B cell (primary cell): ENCODE results near the gene AXIN1. TPM values are rescaled to one million over a fixed set of nuclear protein-coding genes. Genes with fewer than 3 reads are reported as not detected.

ENCODE experiments used
- ATAC-seq: fragments of 200-7000 bp; cut with Tn5 transposase; one replicate; pipeline ENCODE4 v1.10.0; 2021; ENCODE audit warnings: low read depth, mild to moderate bottlenecking, moderate number of reproducible peaks, moderate library complexity
- CTCF ChIA-PET: fragments of 350-600 bp; sonication (Branson Sonifier 250); formaldehyde crosslinking; loops from one replicate; lab custom pipeline; 2021; ENCODE audit warnings: antibody characterized with exemption, inconsistent platforms; lab: Charles Lee
- POLR2A ChIA-PET: fragments of 350-600 bp; sonication (Branson Sonifier 250); formaldehyde crosslinking; loops from one replicate; lab custom pipeline; 2021; ENCODE audit warnings: antibody characterized with exemption; lab: Charles Lee
- DNase-seq: peaks from one replicate; pipeline ENCODE4 v3.0.0; 2013
- H2AFZ ChIP-seq: 2 replicates; pipeline ENCODE4 v1.6.1; 2012; ENCODE audit warnings: mild to moderate bottlenecking, low read depth, low read length; ENCODE audit not compliant: insufficient read depth, poor library complexity, severe bottlenecking
- H3K27ac ChIP-seq, 2 donors: 1 replicate in 1 of 2; 2 replicates in 1 of 2; pipeline ENCODE4 v1.5.1; 2012 to 2013; ENCODE audit warnings: low read length in 2 of 2, mild to moderate bottlenecking in 2 of 2, moderate library complexity in 1 of 2
- H3K27me3 ChIP-seq, 4 experiments: fragments of 200-600 bp in 1 of 4; sonication (generic) in 1 of 4; replicated peaks in 1 of 4; 1 replicate in 2 of 4; 2 replicates in 2 of 4; pipeline versions ENCODE4 v1.6.1 to v1.7.0; 2013 to 2016; ENCODE audit warnings: low read length in 3 of 4, mild to moderate bottlenecking in 2 of 4, mixed read lengths in 1 of 4, moderate library complexity in 1 of 4; ENCODE audit not compliant: insufficient read depth in 4 of 4, control insufficient read depth in 3 of 4; ENCODE audit errors: control extremely low read depth in 1 of 4
- H3K36me3 ChIP-seq, 2 experiments: replicated peaks in 1 of 2; 1 replicate in 1 of 2; 2 replicates in 1 of 2; pipeline versions ENCODE4 v1.6.1 to v1.7.1; 2013; ENCODE audit warnings: low read length in 1 of 2; ENCODE audit not compliant: insufficient read depth in 2 of 2, control insufficient read depth in 1 of 2; ENCODE audit errors: control extremely low read depth in 1 of 2, extremely low read depth in 1 of 2
- H3K4me1 ChIP-seq, 2 donors: fragments of 200-600 bp in 1 of 2; sonication (generic) in 1 of 2; 1 replicate in 1 of 2; 2 replicates in 1 of 2; pipeline versions ENCODE4 v1.5.1 to v1.6.1; 2013 to 2017; ENCODE audit warnings: low read length in 2 of 2; ENCODE audit not compliant: control insufficient read depth in 2 of 2, insufficient read depth in 2 of 2
- H3K4me2 ChIP-seq: replicated peaks from 2 replicates; pipeline ENCODE3; 2012; ENCODE audit warnings: mild to moderate bottlenecking, low read depth, low read length; ENCODE audit not compliant: poor library complexity, severe bottlenecking
- H3K4me3 ChIP-seq, 5 experiments: fragments of 200-600 bp in 1 of 5; sonication (generic) in 1 of 5; 1 replicate in 3 of 5; 2 replicates in 2 of 5; pipeline versions ENCODE4 v1.5.1 to v1.7.0; 2011 to 2016; ENCODE audit warnings: low read length in 4 of 5, mild to moderate bottlenecking in 4 of 5, low read depth in 2 of 5, control low read depth in 1 of 5, moderate library complexity in 1 of 5; ENCODE audit not compliant: insufficient read depth in 1 of 5; ENCODE audit errors: control extremely low read depth in 1 of 5, extremely low read depth in 1 of 5
- H3K79me2 ChIP-seq: fragments of 200-600 bp; sonication (generic); one replicate; pipeline ENCODE4 v1.6.0; 2016; ENCODE audit warnings: low read length; ENCODE audit not compliant: control insufficient read depth, insufficient read depth
- H3K9ac ChIP-seq: fragments of 200-600 bp; sonication (generic); 2 replicates; pipeline ENCODE4 v1.6.1; 2017; ENCODE audit warnings: mild to moderate bottlenecking, low read length, moderate library complexity
- H3K9me3 ChIP-seq, 3 donors: one replicate each; pipeline versions ENCODE4 v1.6.1 to v1.7.1; 2013; ENCODE audit warnings: low read length in 2 of 3; ENCODE audit not compliant: control insufficient read depth in 2 of 3, insufficient read depth in 1 of 3; ENCODE audit errors: control extremely low read depth in 1 of 3
- H4K20me1 ChIP-seq: 2 replicates; pipeline ENCODE4 v1.6.0; 2012; ENCODE audit warnings: mild to moderate bottlenecking, low read length; ENCODE audit not compliant: insufficient read depth, control insufficient read depth, poor library complexity, severe bottlenecking
- H3K27ac Mint-ChIP-seq: one replicate; pipeline ENCODE4 v1.8.0; 2021; ENCODE audit warnings: mixed read lengths
- H3K27me3 Mint-ChIP-seq: one replicate; pipeline ENCODE4 v1.8.0; 2021; ENCODE audit warnings: mixed read lengths
- H3K4me1 Mint-ChIP-seq: one replicate; pipeline ENCODE4 v1.8.0; 2021; ENCODE audit warnings: mixed read lengths
- H3K4me3 Mint-ChIP-seq: one replicate; pipeline ENCODE4 v1.8.0; 2021; ENCODE audit warnings: mixed read lengths
- H3K9me3 Mint-ChIP-seq: one replicate; pipeline ENCODE4 v1.8.0; 2022; ENCODE audit warnings: mixed read lengths; ENCODE audit not compliant: insufficient read depth
- CTCF ChIP-seq: fragments of 200-600 bp; IDR thresholded peaks from one replicate; pipeline ENCODE4 v1.8.0; 2022; ENCODE audit warnings: antibody characterized with exemption, mild to moderate bottlenecking
- EZH2 ChIP-seq: IDR thresholded peaks from 2 replicates; pipeline ENCODE4 v1.6.1; 2012; ENCODE audit warnings: borderline replicate concordance, low read depth, mild to moderate bottlenecking, moderate library complexity, low read length; ENCODE audit not compliant: insufficient read depth, poor library complexity, severe bottlenecking
- WGBS: methylation state at CpG from one replicate; pipeline ENCODE4 v1.1.5; 2013; ENCODE audit warnings: missing lambda C conversion rate; ENCODE audit not compliant: insufficient coverage; 5-methylcytosine and 5-hydroxymethylcytosine counted together
- intact Hi-C: fragments of 100-400 bp; cut with micrococcal nuclease; formaldehyde crosslinking; loops from one replicate; pipeline ENCODE4 v1.10.0; 2022
- polyA plus RNA-seq: library from polyadenylated mRNA; depleted of rRNA; stranded (reverse); fragments of >200 nt; gene quantifications from 2 replicates; pipeline ENCODE4 v1.2.3, GENCODE V29; 2012
- total RNA-seq, 2 donors: library from RNA; stranded (reverse); fragments of 120-200 nt in 1 of 2; gene quantifications; 1 replicate in 1 of 2; 2 replicates in 1 of 2; pipeline versions ENCODE4 v1.2.3 to v1.2.4, GENCODE V29; 2013 to 2022

The AXIN1 gene
- total and polyA plus RNA-seq, 2 donors (not counting 1 experiment from before 2014, with no cell fraction given), result 39.0 to 40.8 TPM

GRCh38 chr16:318628-319027, 33.9 kb downstream of the AXIN1 start:
- Mint-ChIP-seq H3K4me3 (no peak overlapping the region), H3K4me1 (peaks cover 16% of the 10 kb centered on the region), H3K27me3 (no peaks in the 10 kb centered on the region), H3K9me3 (no peaks in the 10 kb centered on the region), H3K27ac (no peak overlapping the region)
- Histone ChIP-seq H3K9me3 (no peaks in the 10 kb centered on the region), H3K36me3 (peaks cover 2 to 32% of the 10 kb centered on the region in 2 experiments), H4K20me1 (peaks cover 85% of the 10 kb centered on the region), H2AFZ (no peak overlapping the region), H3K27ac (no peak overlapping the region), H3K4me2 (no peak overlapping the region), H3K9ac (no peak overlapping the region), H3K4me1 (peaks cover under 1 to 2% of the 10 kb centered on the region in 2 donors), H3K4me3 (no peak overlapping the region), H3K27me3 (no peaks in the 10 kb centered on the region), H3K79me2 (peaks cover 71% of the 10 kb centered on the region)
- CTCF ChIA-PET, result no interaction called here
- no peak for TF ChIP-seq EZH2
- TF ChIP-seq CTCF, result no peak
- intact Hi-C loops, result no loop called here
- DNase-seq (no peak), ATAC-seq (no peak)
- 89% methylated on average over 10 of the region's 22 CpGs for whole genome bisulfite sequencing
- POLR2A ChIA-PET, result no interaction called here

GRCh38 chr16:317583-317982, 34.9 kb downstream of the AXIN1 start:
- intact Hi-C loops, result no loop called here
- no peak overlapping the region for H3K4me3 ChIP-seq
- CTCF ChIA-PET, result no interaction called here
- Mint-ChIP-seq H3K4me3 (no peak overlapping the region), H3K4me1 (peaks cover 11% of the 10 kb centered on the region), H3K9me3 (no peaks in the 10 kb centered on the region), H3K27me3 (no peaks in the 10 kb centered on the region), H3K27ac (no peak overlapping the region)
- H3K79me2 ChIP-seq, result peaks cover 79% of the 10 kb centered on the region
- no peak overlapping the region for H3K9ac ChIP-seq
- TF ChIP-seq CTCF (no peak), EZH2 (no peak)
- no peaks in the 10 kb centered on the region for H3K27me3 ChIP-seq
- H3K4me1 ChIP-seq, result no peaks in the 10 kb centered on the region
- DNase-seq (no peak), ATAC-seq (no peak)
- H3K27ac ChIP-seq, result no peak overlapping the region
- 100% methylated on average over 5 of the region's 5 CpGs for WGBS
- no peaks in the 10 kb centered on the region for H3K9me3 ChIP-seq
- peaks cover 90% of the 10 kb centered on the region for H4K20me1 ChIP-seq
- POLR2A ChIA-PET, result no interaction called here
- H2AFZ ChIP-seq, result no peak overlapping the region
- no peak overlapping the region for H3K4me2 ChIP-seq
- peaks cover 2 to 38% of the 10 kb centered on the region in 2 experiments for H3K36me3 ChIP-seq
